Colonic mucosa (tissue), 4 donors: ENCODE measurements around the gene PLXNA3. TPM values are rescaled to one million over a fixed set of nuclear protein-coding genes. Genes with fewer than 3 reads are reported as not detected.

Source experiments
- DNase-seq: peaks from one replicate; pipeline ENCODE4 v3.0.0-alpha.2; 2020
- H3K27ac ChIP-seq: fragments of 200-600 bp; one replicate; pipeline ENCODE4 v1.8.0; 2021
- H3K27me3 ChIP-seq: fragments of 200-600 bp; one replicate; pipeline ENCODE4 v1.8.0; 2021
- H3K36me3 ChIP-seq: fragments of 200-600 bp; one replicate; pipeline ENCODE4 v1.8.0; 2021
- H3K4me1 ChIP-seq: fragments of 200-600 bp; one replicate; pipeline ENCODE4 v1.8.0; 2021; ENCODE audit warnings: mild to moderate bottlenecking
- H3K4me3 ChIP-seq: fragments of 200-600 bp; one replicate; pipeline ENCODE4 v1.8.0; 2021
- H3K9ac ChIP-seq, 2 donors: one replicate each; pipeline ENCODE4 v1.7.0; 2013; ENCODE audit warnings: control low read depth in 2 of 2, low read depth in 2 of 2, low read length in 2 of 2
- H3K9me3 ChIP-seq: fragments of 200-600 bp; one replicate; pipeline ENCODE4 v1.8.0; 2021
- CTCF ChIP-seq: fragments of 200-600 bp; IDR thresholded peaks from one replicate; pipeline ENCODE4 v1.8.0; 2022; ENCODE audit warnings: antibody characterized with exemption, mild to moderate bottlenecking
- intact Hi-C: fragments of 100-400 bp; cut with DNase I; formaldehyde crosslinking; loops from one replicate; pipeline ENCODE4 v1.14.1; 2022
- total RNA-seq, 2 donors: library from RNA; stranded (reverse); fragmentation: NEBNext Ultra II Directional in 1 of 2; extraction: Animal tissue kit (Norgen Biotek cat#: 25700) in 1 of 2; gene quantifications; one replicate each; pipeline ENCODE4 v1.2.1, GENCODE V29; 2021
- donor health status: healthy.
- donor health status: DM: no; HTN: no; CAD: no.
- donor health status: DM: no; HTN: no; CAD: no.

Gene PLXNA3
- total RNA-seq, 2 donors from 2014 or later, result 37.7 to 43.9 TPM

- Histone ChIP-seq H3K27me3 (no peaks in the 10 kb centered on the region), H3K27ac (no peak overlapping the region), H3K36me3 (no peaks in the 10 kb centered on the region), H3K9ac (no peak overlapping the region), H3K9me3 (no peaks in the 10 kb centered on the region), H3K4me1 (no peaks in the 10 kb centered on the region), H3K4me3 (no peak overlapping the region)
- intact Hi-C loops, result no loop called here
- DNase-seq, result no peak
- TF ChIP-seq CTCF, result no peak
Observed at GRCh38 chrX:154466036-154466435, 8.0 kb downstream of the PLXNA3 start.

GRCh38 chrX:154466907-154467306, 8.8 kb downstream of the PLXNA3 start:
- Histone ChIP-seq H3K27ac (no peak overlapping the region), H3K27me3 (no peaks in the 10 kb centered on the region), H3K9me3 (no peaks in the 10 kb centered on the region), H3K4me3 (no peak overlapping the region), H3K9ac (no peak overlapping the region), H3K4me1 (no peaks in the 10 kb centered on the region), H3K36me3 (no peaks in the 10 kb centered on the region)
- DNase-seq, result no peak
- no peak for TF ChIP-seq CTCF
- intact Hi-C loops, result no loop called here

GRCh38 chrX:154467556-154467955, 9.5 kb downstream of the PLXNA3 start:
- H3K4me3 ChIP-seq, result no peak overlapping the region
- no peaks in the 10 kb centered on the region for H3K27me3 ChIP-seq
- DNase-seq, result no peak
- no peak overlapping the region for H3K9ac ChIP-seq
- no peak overlapping the region for H3K27ac ChIP-seq
- no peaks in the 10 kb centered on the region for H3K36me3 ChIP-seq
- TF ChIP-seq CTCF, result no peak
- intact Hi-C loops, result no loop called here
- no peaks in the 10 kb centered on the region for H3K4me1 ChIP-seq
- H3K9me3 ChIP-seq, result no peaks in the 10 kb centered on the region

- no peak for TF ChIP-seq CTCF
- no peak overlapping the region for H3K9ac ChIP-seq
- no peaks in the 10 kb centered on the region for H3K36me3 ChIP-seq
- no peak overlapping the region for H3K27ac ChIP-seq
- H3K4me3 ChIP-seq, result no peak overlapping the region
- no peak for DNase-seq
- intact Hi-C loops, result no loop called here
- no peaks in the 10 kb centered on the region for H3K4me1 ChIP-seq
- no peaks in the 10 kb centered on the region for H3K27me3 ChIP-seq
- H3K9me3 ChIP-seq, result no peaks in the 10 kb centered on the region
Observed at GRCh38 chrX:154468217-154468616, 10.1 kb downstream of the PLXNA3 start.

- Histone ChIP-seq H3K27ac (no peak overlapping the region), H3K4me1 (no peaks in the 10 kb centered on the region), H3K36me3 (no peaks in the 10 kb centered on the region), H3K9me3 (no peaks in the 10 kb centered on the region), H3K4me3 (no peak overlapping the region), H3K27me3 (no peaks in the 10 kb centered on the region), H3K9ac (no peak overlapping the region)
- no peak for TF ChIP-seq CTCF
- intact Hi-C loops, result no loop called here
- no peak for DNase-seq
Observed at GRCh38 chrX:154469114-154469513, 11.0 kb downstream of the PLXNA3 start.

- H3K27me3 ChIP-seq, result no peaks in the 10 kb centered on the region
- no peak for TF ChIP-seq CTCF
- no peak overlapping the region for H3K4me3 ChIP-seq
- H3K9ac ChIP-seq, result no peak overlapping the region
- H3K4me1 ChIP-seq, result no peaks in the 10 kb centered on the region
- no peaks in the 10 kb centered on the region for H3K9me3 ChIP-seq
- no peak overlapping the region for H3K27ac ChIP-seq
- H3K36me3 ChIP-seq, result no peaks in the 10 kb centered on the region
- no peak for DNase-seq
- intact Hi-C loops, result no loop called here
Observed at GRCh38 chrX:154469880-154470279, 11.8 kb downstream of the PLXNA3 start.
